PC-9 (cell line): ENCODE results near the gene BCL2L15. TPM values are rescaled to one million over a fixed set of nuclear protein-coding genes. Genes with fewer than 3 reads are reported as not detected.
"Not testable (repeated sequence)": the region's sequence is repeated elsewhere in the genome, so short reads cannot be mapped to it uniquely, and the experiment has no call there.

Experiments
- BruUV-seq: library from RNA; stranded (reverse); fragments of 400-500 nt; replicated peaks from 2 replicates; lab custom pipeline; 2021; lab: Mats Ljungman, UMichigan
- CTCF ChIA-PET: fragments of 300-600 bp; sonication (Branson Sonifier 250); formaldehyde crosslinking; loops from one replicate; lab custom pipeline; 2022; ENCODE audit warnings: antibody characterized with exemption; lab: Charles Lee
- POLR2A ChIA-PET: fragments of 300-600 bp; sonication (Branson Sonifier 250); formaldehyde crosslinking; loops from one replicate; lab custom pipeline; 2022; ENCODE audit warnings: antibody characterized with exemption; ENCODE audit not compliant: unreplicated experiment; lab: Charles Lee
- DNase-seq, 2 experiments: peaks; one replicate each; pipeline versions ENCODE4 v3.0.0 to v3.0.0-alpha.2; 2015 to 2022; ENCODE audit warnings: mixed read lengths in 1 of 2
- H2AFZ ChIP-seq: fragments of 200-600 bp; sonication (generic); 2 replicates; pipeline ENCODE4 v1.8.1; 2017; ENCODE audit warnings: antibody characterized with exemption
- H3F3A ChIP-seq: fragments of 200-600 bp; sonication (generic); 2 replicates; pipeline ENCODE4 v1.8.1; 2017; ENCODE audit warnings: antibody characterized with exemption, mild to moderate bottlenecking, low read depth; ENCODE audit not compliant: insufficient read depth
- H3K27ac ChIP-seq: fragments of 200-600 bp; sonication (generic); 2 replicates; pipeline ENCODE4 v1.6.1; 2016; ENCODE audit warnings: mixed run types
- H3K27me3 ChIP-seq: fragments of 200-600 bp; sonication (generic); 2 replicates; pipeline ENCODE4 v1.6.1; 2016; ENCODE audit warnings: low read depth, mixed run types; ENCODE audit not compliant: insufficient read depth
- H3K36me3 ChIP-seq: fragments of 200-600 bp; sonication (generic); 2 replicates; pipeline ENCODE4 v1.6.1; 2016; ENCODE audit warnings: low read depth, mixed run types
- H3K4me1 ChIP-seq: fragments of 200-600 bp; sonication (generic); replicated peaks from 2 replicates; pipeline ENCODE4 v1.6.1; 2016; ENCODE audit warnings: mixed run types; ENCODE audit not compliant: insufficient read depth
- H3K4me2 ChIP-seq: fragments of 200-600 bp; sonication (generic); 2 replicates; pipeline ENCODE4 v1.6.1; 2017; ENCODE audit warnings: mixed run types
- H3K4me3 ChIP-seq: fragments of 200-600 bp; sonication (generic); 2 replicates; pipeline ENCODE4 v1.6.1; 2016; ENCODE audit warnings: mixed run types
- H3K79me2 ChIP-seq: fragments of 200-600 bp; sonication (generic); 2 replicates; pipeline ENCODE4 v1.6.1; 2017; ENCODE audit warnings: low read depth, mixed run types
- H3K9me2 ChIP-seq: fragments of 200-600 bp; sonication (generic); 2 replicates; pipeline ENCODE4 v1.8.1; 2017; ENCODE audit warnings: mild to moderate bottlenecking; ENCODE audit not compliant: insufficient read depth
- H3K9me3 ChIP-seq: fragments of 200-600 bp; sonication (generic); 2 replicates; pipeline ENCODE4 v1.8.1; 2016; ENCODE audit warnings: low read depth; ENCODE audit not compliant: insufficient read depth
- H4K20me1 ChIP-seq: fragments of 200-600 bp; sonication (generic); 2 replicates; pipeline ENCODE4 v1.8.1; 2017; ENCODE audit not compliant: insufficient read depth
- CTCF ChIP-seq: fragments of 200-600 bp; sonication (generic); conservative IDR thresholded peaks from 2 replicates; pipeline ENCODE4 v1.6.1; 2017; ENCODE audit warnings: mixed run types, antibody characterized with exemption, mild to moderate bottlenecking, moderate library complexity
- EZH2 ChIP-seq: fragments of 200-600 bp; sonication (generic); IDR thresholded peaks from 2 replicates; pipeline ENCODE4 v1.8.0; 2017; ENCODE audit warnings: antibody characterized with exemption, low read depth
- intact Hi-C: fragments of 100-400 bp; cut with micrococcal nuclease; formaldehyde crosslinking; loops from one replicate; pipeline ENCODE4 v1.10.0; 2022; ENCODE audit not compliant: unreplicated experiment
- total RNA-seq: library from RNA; stranded (reverse); gene quantifications from 2 replicates; pipeline ENCODE4 v1.2.3, GENCODE V29; 2021

Gene BCL2L15
- total RNA-seq, 1 experiment from 2014 or later = 0.15 TPM

- TF ChIP-seq EZH2 = no peak
- TF ChIP-seq CTCF = no peak
- Histone ChIP-seq H3K4me1 (no peaks in the 10 kb centered on the region), H4K20me1 (no peaks in the 10 kb centered on the region), H3K4me3 (no peak overlapping the region), H3K9me3 (no peaks in the 10 kb centered on the region), H2AFZ (no peak overlapping the region), H3K27me3 (no peaks in the 10 kb centered on the region), H3K27ac (no peak overlapping the region), H3K36me3 (no peaks in the 10 kb centered on the region), H3K79me2 (no peaks in the 10 kb centered on the region), H3F3A (no peaks in the 10 kb centered on the region), H3K4me2 (no peak overlapping the region), H3K9me2 (no peaks in the 10 kb centered on the region)
- ChIA-PET POLR2A (no interaction called here), CTCF (no interaction called here)
- no peak for DNase-seq
- BruUV-seq = no TSS peak
- intact Hi-C loops = no loop called here
Measured at GRCh38 chr1:113856401-113856790, 31.0 kb downstream of the BCL2L15 start.

GRCh38 chr1:113855630-113856400, 31.6 kb downstream of the BCL2L15 start:
- intact Hi-C loops = no loop called here
- TF ChIP-seq EZH2 = no peak
- CTCF ChIA-PET = no interaction called here
- Histone ChIP-seq H3K9me2 (no peaks in the 10 kb centered on the region), H3F3A (no peaks in the 10 kb centered on the region), H4K20me1 (no peaks in the 10 kb centered on the region), H3K36me3 (no peaks in the 10 kb centered on the region), H3K4me3 (no peak overlapping the region), H3K4me1 (no peaks in the 10 kb centered on the region), H2AFZ (no peak overlapping the region), H3K27me3 (no peaks in the 10 kb centered on the region), H3K9me3 (no peaks in the 10 kb centered on the region), H3K4me2 (no peak overlapping the region), H3K27ac (no peak overlapping the region), H3K79me2 (no peaks in the 10 kb centered on the region)
- POLR2A ChIA-PET = no interaction called here
- no TSS peak for BruUV-seq
- DNase-seq = no peak

- no peaks in the 10 kb centered on the region for H4K20me1 ChIP-seq
- ChIA-PET CTCF (no interaction called here), POLR2A (no interaction called here)
Measured at GRCh38 chr1:113854234-113854633, 33.1 kb downstream of the BCL2L15 start.

GRCh38 chr1:113852694-113853093, 34.7 kb downstream of the BCL2L15 start:
- H3K4me3 ChIP-seq, H3K9me3 ChIP-seq, H3K27me3 ChIP-seq, POLR2A ChIA-PET, H3K9me2 ChIP-seq, H4K20me1 ChIP-seq, H2AFZ ChIP-seq, H3K4me1 ChIP-seq, CTCF ChIA-PET, DNase-seq, H3K36me3 ChIP-seq, H3K27ac ChIP-seq, H3F3A ChIP-seq, H3K79me2 ChIP-seq, intact Hi-C loops, BruUV-seq, H3K4me2 ChIP-seq: not testable (repeated sequence)

More at GRCh38 chr1:113854234-113854633, 33.1 kb downstream of the BCL2L15 start:
- H3K9me3 ChIP-seq = no peaks in the 10 kb centered on the region
- intact Hi-C loops = no loop called here
- H3F3A ChIP-seq = no peaks in the 10 kb centered on the region
- H3K9me2 ChIP-seq = no peaks in the 10 kb centered on the region
- no TSS peak for BruUV-seq
- no peak for DNase-seq
- H2AFZ ChIP-seq = no peak overlapping the region
- H3K4me2 ChIP-seq = no peak overlapping the region
- H3K4me1 ChIP-seq = no peaks in the 10 kb centered on the region
- no peaks in the 10 kb centered on the region for H3K36me3 ChIP-seq
- no peak for TF ChIP-seq EZH2
- no peak for TF ChIP-seq CTCF
- no peaks in the 10 kb centered on the region for H3K27me3 ChIP-seq
- no peak overlapping the region for H3K27ac ChIP-seq
- no peaks in the 10 kb centered on the region for H3K79me2 ChIP-seq
- H3K4me3 ChIP-seq = no peak overlapping the region
